Measurements from ENCODE around the gene GNG2. TPM values are rescaled to one million over a fixed set of nuclear protein-coding genes. Genes with fewer than 3 reads are reported as not detected.

The GNG2 gene
- total and polyA plus RNA-seq, 2 of the 8 experiments (the other 6 are each of a cell fraction or from before 2014, with no cell fraction given) = 8.2 to 17.9 TPM

GRCh38 chr14:51852541-51852940, 7.9 kb upstream of the GNG2 start:
- Histone ChIP-seq H3K36me3 (ENCODE audit: control insufficient read depth in 2 of 4, insufficient read depth in 4 of 4, low read length in 3 of 4) (no peaks in the 10 kb centered on the region), H3K14ac (ENCODE audit: insufficient read length) (no peak overlapping the region), H3K79me2 (ENCODE audit: control insufficient read depth in 1 of 2, insufficient read depth in 2 of 2, low read length in 2 of 2) (no peaks in the 10 kb centered on the region), H2AFZ (ENCODE audit: low read length) (no peak overlapping the region), H2AK5ac (ENCODE audit: low read depth, low read length) (no peak overlapping the region), H3K9ac (replicated peaks in 1 of 4; ENCODE audit: extremely low read depth in 1 of 4, low read depth in 3 of 4, low read length in 3 of 4) (no peak overlapping the region), H2BK5ac (ENCODE audit: low read depth, low read length) (no peak overlapping the region), H3K4me1 (replicated peaks in 1 of 4; ENCODE audit: control insufficient read depth in 3 of 4, insufficient read depth in 4 of 4, low read length in 3 of 4) (peaks cover 0 to under 1% (median under 1%) of the 10 kb centered on the region in 4 experiments; a peak in 3 of 7 replicates), H2BK12ac (ENCODE audit: low read depth, low read length) (no peak overlapping the region), H3K4me3 (ENCODE audit: extremely low read depth in 1 of 4, insufficient read depth in 2 of 4, low read depth in 3 of 4, low read length in 4 of 4) (no peak overlapping the region), H3K79me1 (ENCODE audit: low read depth, low read length) (no peaks in the 10 kb centered on the region), H3K4me2 (ENCODE audit: insufficient read depth in 1 of 2, low read depth in 2 of 2, low read length in 2 of 2) (no peak overlapping the region), H3K18ac (ENCODE audit: extremely low read depth, low read length) (no peak overlapping the region), H2BK120ac (replicated peaks; ENCODE audit: low read depth, low read length) (no peak overlapping the region), H3K56ac (replicated peaks; ENCODE audit: insufficient read length, low read depth, low read length) (no peak overlapping the region), H3K4ac (replicated peaks; ENCODE audit: insufficient read length, low read depth, low read length) (no peak overlapping the region), H3K23ac (ENCODE audit: insufficient read length) (no peak overlapping the region), H4K8ac (ENCODE audit: extremely low read depth, insufficient read depth, low read length) (no peak overlapping the region), H3K9me3 (ENCODE audit: insufficient read depth in 2 of 2, low read depth in 1 of 2, low read length in 1 of 2) (no peaks in the 10 kb centered on the region), H4K5ac (ENCODE audit: insufficient read length, low read depth, low read length) (no peak overlapping the region), H2BK20ac (ENCODE audit: low read length) (no peak overlapping the region), H3K27me3 (replicated peaks in 1 of 4; ENCODE audit: control insufficient read depth in 3 of 4, extremely low read depth in 1 of 4, insufficient read depth in 3 of 4, low read length in 3 of 4) (no peaks in the 10 kb centered on the region), H4K20me1 (replicated peaks in 1 of 2; ENCODE audit: control insufficient read depth in 1 of 2, insufficient read depth in 2 of 2, low read length in 2 of 2) (no peaks in the 10 kb centered on the region), H4K91ac (replicated peaks; ENCODE audit: insufficient read length, low read length) (no peak overlapping the region), H3K23me2 (ENCODE audit: low read depth, low read length) (no peaks in the 10 kb centered on the region), H3K27ac (ENCODE audit: low read depth, low read length) (no peak overlapping the region), H2BK15ac (ENCODE audit: low read length) (no peak overlapping the region)
- 84% methylated on average over 4 of the region's 4 CpGs; no CpG with 5 or more reads in 1 of the 2 experiments for WGBS, 2 experiments (ENCODE audit: extremely low coverage in 1 of 2, insufficient coverage in 1 of 2, insufficient read length in 1 of 2, insufficient replicate concordance in 2 of 2, low coverage in 1 of 2, low lambda C conversion rate in 2 of 2, missing lambda C conversion rate in 1 of 2)
- no peak for TF ChIP-seq RAD21 (IDR thresholded peaks at IDR 0.05 in 1 of 2, conservative IDR thresholded peaks at IDR 0.05 in 1 of 2; ENCODE audit: low read depth in 2 of 2, low read length in 2 of 2)
- no peak for TF ChIP-seq CBX5 (IDR thresholded peaks at IDR 0.05; ENCODE audit: low read depth, low read length)
- no peak for TF ChIP-seq NRF1 (IDR thresholded peaks at IDR 0.05; ENCODE audit: low read depth, low read length)
- TF ChIP-seq NANOG (IDR thresholded peaks at IDR 0.05; ENCODE audit: insufficient read depth, low read depth, low read length, poor library complexity, severe bottlenecking) = no peak
- TF ChIP-seq BCL11A (IDR thresholded peaks at IDR 0.05; ENCODE audit: low read depth in 2 of 2, low read length in 2 of 2) = no peak
- POLR2A ChIA-PET (ENCODE audit: partially characterized antibody) = interaction anchor here (0.6 kb wide), 1 partner anchor 9 kb away, joined by 3 read pairs; the partner anchor contains the start of gene GNG2
- DNase-seq (ENCODE audit: low read depth in 1 of 2, low spot score in 2 of 2) (no peak), FAIRE-seq (no peak)
- CTCF ChIA-PET (ENCODE audit: partially characterized antibody) = interaction anchor here (1.3 kb wide), 1 partner anchor 126 kb away, joined by 3 read pairs; no protein-coding TSS in a partner anchor
